HepG2 (cell line): Measurements from ENCODE around the gene ITCH. TPM values are rescaled to one million over a fixed set of nuclear protein-coding genes. Genes with fewer than 3 reads are reported as not detected.

ENCODE experiments used
- ATF5 ChIP-seq: sonication (generic); formaldehyde crosslinking; IDR thresholded peaks from 2 replicates; pipeline ENCODE4 v1.4.0; 2020; ENCODE audit warnings: mild to moderate bottlenecking, low read depth, missing genetic modification reagents
- JARID2 ChIP-seq: sonication (generic); formaldehyde crosslinking; IDR thresholded peaks from 2 replicates; pipeline ENCODE4 v1.8.1; 2023; ENCODE audit warnings: missing genetic modification reagents, inconsistent platforms; ENCODE audit not compliant: insufficient replicate concordance
- MED8 ChIP-seq: sonication (generic); formaldehyde crosslinking; IDR thresholded peaks from 2 replicates; pipeline ENCODE4 v1.8.1; 2023; ENCODE audit warnings: mild to moderate bottlenecking, missing genetic modification reagents; ENCODE audit not compliant: insufficient replicate concordance
- NFE2 ChIP-seq: sonication (generic); formaldehyde crosslinking; IDR thresholded peaks from 2 replicates; pipeline ENCODE4 v1.4.0; 2020; ENCODE audit warnings: missing genetic modification reagents
- PAWR ChIP-seq: sonication (generic); formaldehyde crosslinking; IDR thresholded peaks from 2 replicates; pipeline ENCODE4 v1.4.0; 2020; ENCODE audit warnings: missing genetic modification reagents, mild to moderate bottlenecking, borderline replicate concordance
- PHF21A ChIP-seq: sonication (generic); formaldehyde crosslinking; IDR thresholded peaks from 2 replicates; pipeline ENCODE4 v1.5.0; 2020; ENCODE audit warnings: mild to moderate bottlenecking, missing genetic modification reagents
- RBM39 ChIP-seq: fragments of 200-400 bp; formaldehyde crosslinking; IDR thresholded peaks from one replicate; pipeline ENCODE4 v1.6.1; 2018; ENCODE audit warnings: antibody characterized with exemption, mild to moderate bottlenecking, low read depth, low read length; ENCODE audit not compliant: poor library complexity, severe bottlenecking
- REST ChIP-seq, 2 experiments: IDR thresholded peaks; 2 replicates each; pipeline ENCODE4 v1.6.1; 2011 to 2012; ENCODE audit warnings: low read length in 2 of 2, borderline replicate concordance in 1 of 2, low read depth in 1 of 2, mild to moderate bottlenecking in 1 of 2, moderate library complexity in 1 of 2
- RFX5 ChIP-seq: IDR thresholded peaks from 2 replicates; pipeline ENCODE4 v1.6.1; 2011; ENCODE audit warnings: low read depth, low read length, improper control_type of control experiment
- SIX4 ChIP-seq: sonication (generic); formaldehyde crosslinking; IDR thresholded peaks from 2 replicates; pipeline ENCODE4 v1.4.0; 2020; ENCODE audit warnings: missing genetic modification reagents
- THRA ChIP-seq: sonication (generic); formaldehyde crosslinking; IDR thresholded peaks from 2 replicates; pipeline ENCODE4 v1.4.0; 2020; ENCODE audit warnings: missing genetic modification reagents, borderline replicate concordance
- ZNF12 ChIP-seq: sonication (generic); formaldehyde crosslinking; IDR thresholded peaks from 2 replicates; pipeline ENCODE4 v1.5.0; 2020; ENCODE audit warnings: missing genetic modification reagents
- ZNF17 ChIP-seq: sonication (generic); formaldehyde crosslinking; IDR thresholded peaks from 2 replicates; pipeline ENCODE4 v1.5.0; 2020; ENCODE audit warnings: mild to moderate bottlenecking, missing genetic modification reagents
- ZNF281 ChIP-seq: sonication (generic); formaldehyde crosslinking; IDR thresholded peaks from 2 replicates; pipeline ENCODE4 v1.4.0; 2020; ENCODE audit warnings: missing genetic modification reagents, borderline replicate concordance
- ZNF367 ChIP-seq: sonication (generic); formaldehyde crosslinking; IDR thresholded peaks from 2 replicates; pipeline ENCODE4 v1.4.0; 2020; ENCODE audit warnings: missing genetic modification reagents, borderline replicate concordance
- ZNF678 ChIP-seq: sonication (generic); formaldehyde crosslinking; IDR thresholded peaks from 2 replicates; pipeline ENCODE4 v1.4.0; 2020; ENCODE audit warnings: mild to moderate bottlenecking, missing genetic modification reagents
- polyA plus RNA-seq, 8 experiments: library from polyadenylated mRNA; depleted of rRNA in 3 of 8; stranded (reverse) in 7 of 8; unstranded in 1 of 8; fragments of >200 nt; fragmentation: Illumina TruSeq in 4 of 8; extraction: Trizol in 4 of 8; gene quantifications; 2 replicates each; pipeline versions ENCODE4 v1.2.1 to v1.2.3, GENCODE V29; 2011 to 2016; ENCODE audit warnings: low read depth in 4 of 8, missing spikeins in 1 of 8, mixed read lengths in 1 of 8; ENCODE audit not compliant: insufficient read depth in 1 of 8
- total RNA-seq, 5 experiments: library from RNA; depleted of rRNA; stranded (reverse); fragments of >200 nt; fragmentation: Illumina TruSeq; extraction: Trizol; gene quantifications; 2 replicates each; pipeline ENCODE4 v1.2.3, GENCODE V29; 2016; ENCODE audit warnings: low read depth in 1 of 5

The ITCH gene
- total and polyA plus RNA-seq, 2 of the 13 experiments (the other 11 are each of a cell fraction or from before 2014, with no cell fraction given) = 20.5 to 112 TPM

GRCh38 chr20:34516247-34517113 is 153.4 kb downstream of the ITCH start, which contains the start of gene DYNLRB1 (continued):
- TF ChIP-seq ZNF281 (peak; percentile 43; the same call in 1 of the 2 replicates), ZNF17 (no peak), RFX5 (peak; percentile 29; the same call in 1 of the 2 replicates), ZNF678 (CRISPR knock-in tag) (peak; percentile 4; the same call in 1 of the 2 replicates), ATF5 (CRISPR knock-in tag) (no peak), JARID2 (CRISPR knock-in tag) (peak; percentile 97), PHF21A (CRISPR knock-in tag) (peak; percentile 75), ZNF12 (peak; percentile 65), RBM39 (peak; percentile 97), SIX4 (0 out of 2 replicates have a peak, but pooled peaks have one; percentile 76), ZNF367 (0 out of 2 replicates have a peak, but pooled peaks have one; percentile 83), THRA (CRISPR knock-in tag) (peak; percentile 84; the same call in 1 of the 2 replicates), REST (IDR thresholded peaks at IDR 0.05; ENCODE audit: borderline replicate concordance in 1 of 2, low read depth in 1 of 2, low read length in 2 of 2) (0 out of 4 replicates have a peak, but pooled peaks of 1 of the 2 experiments have one; percentile 5), NFE2 (CRISPR knock-in tag) (peak; percentile 6; the same call in 1 of the 2 replicates), MED8 (CRISPR knock-in tag) (no peak), PAWR (CRISPR knock-in tag) (no peak)
